Upper lobe of right lung (tissue), 1 donor: Measurements from ENCODE around the gene RBM41. TPM values are rescaled to one million over a fixed set of nuclear protein-coding genes. Genes with fewer than 3 reads are reported as not detected.

Source experiments
- ATAC-seq: fragments of 200-7000 bp; cut with Tn5 transposase; one replicate; pipeline ENCODE4 v1.9.1; 2020; ENCODE audit warnings: mild to moderate bottlenecking, moderate library complexity
- DNase-seq: peaks from one replicate; pipeline ENCODE4 v3.0.0-alpha.2; 2020
- H3K27ac ChIP-seq: fragments of 200-600 bp; one replicate; pipeline ENCODE4 v1.8.0; 2022
- H3K27me3 ChIP-seq: fragments of 200-600 bp; one replicate; pipeline ENCODE4 v1.8.0; 2022; ENCODE audit warnings: mild to moderate bottlenecking
- H3K36me3 ChIP-seq: fragments of 200-600 bp; one replicate; pipeline ENCODE4 v1.8.0; 2022
- H3K4me1 ChIP-seq: fragments of 200-600 bp; one replicate; pipeline ENCODE4 v1.8.0; 2022
- H3K4me3 ChIP-seq: fragments of 200-600 bp; one replicate; pipeline ENCODE4 v1.8.0; 2022; ENCODE audit warnings: mild to moderate bottlenecking
- H3K9me3 ChIP-seq: fragments of 200-600 bp; one replicate; pipeline ENCODE4 v1.8.0; 2022
- intact Hi-C: fragments of 100-400 bp; cut with DNase I; formaldehyde crosslinking; loops from one replicate; pipeline ENCODE4 v1.11.0; 2022
- total RNA-seq: library from RNA; stranded (reverse); fragmentation: NEBNext Ultra II Directional; extraction: Animal tissue kit (Norgen Biotek cat#: 25700); gene quantifications from one replicate; pipeline ENCODE4 v1.2.1, GENCODE V29; 2021
- TF ChIP-seq, protein P1 (sequence below): fragments of 200-600 bp; IDR thresholded peaks from one replicate; pipeline ENCODE4 v1.8.0; 2022; ENCODE audit warnings: antibody characterized with exemption
- donor health status: DM: no; HTN: yes; CAD: no; lungs with severe emphysema.

The RBM41 gene
- total RNA-seq, 1 donor from 2014 or later = 18.0 TPM

DNA sequence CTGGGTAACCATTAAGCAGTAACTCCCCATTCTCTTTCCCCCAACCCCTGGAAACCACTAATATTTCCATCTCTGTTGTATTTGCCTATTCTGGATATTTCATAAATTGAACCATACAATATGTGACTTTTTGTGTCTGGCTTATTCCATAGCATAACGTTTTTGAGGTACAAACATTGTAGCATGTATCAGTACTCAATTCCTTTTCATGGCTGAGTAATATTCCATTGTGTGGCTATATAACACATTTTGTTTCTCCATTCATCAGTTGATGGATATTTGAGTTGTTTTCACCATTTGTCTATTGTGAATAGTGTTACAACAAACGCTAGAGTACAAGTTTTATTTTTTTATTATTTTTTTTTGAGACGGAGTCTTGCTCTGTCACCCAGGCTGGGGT lies 63.6 kb downstream of the RBM41 start:
- no peaks in the 10 kb centered on the region for H3K27me3 ChIP-seq
- no peak for DNase-seq
- no peaks in the 10 kb centered on the region for H3K36me3 ChIP-seq
- no peaks in the 10 kb centered on the region for H3K4me1 ChIP-seq
- ATAC-seq = no peak
- no peaks in the 10 kb centered on the region for H3K9me3 ChIP-seq
- no peak overlapping the region for H3K4me3 ChIP-seq
- intact Hi-C loops = no loop called here
- TF ChIP-seq, protein P1, sequence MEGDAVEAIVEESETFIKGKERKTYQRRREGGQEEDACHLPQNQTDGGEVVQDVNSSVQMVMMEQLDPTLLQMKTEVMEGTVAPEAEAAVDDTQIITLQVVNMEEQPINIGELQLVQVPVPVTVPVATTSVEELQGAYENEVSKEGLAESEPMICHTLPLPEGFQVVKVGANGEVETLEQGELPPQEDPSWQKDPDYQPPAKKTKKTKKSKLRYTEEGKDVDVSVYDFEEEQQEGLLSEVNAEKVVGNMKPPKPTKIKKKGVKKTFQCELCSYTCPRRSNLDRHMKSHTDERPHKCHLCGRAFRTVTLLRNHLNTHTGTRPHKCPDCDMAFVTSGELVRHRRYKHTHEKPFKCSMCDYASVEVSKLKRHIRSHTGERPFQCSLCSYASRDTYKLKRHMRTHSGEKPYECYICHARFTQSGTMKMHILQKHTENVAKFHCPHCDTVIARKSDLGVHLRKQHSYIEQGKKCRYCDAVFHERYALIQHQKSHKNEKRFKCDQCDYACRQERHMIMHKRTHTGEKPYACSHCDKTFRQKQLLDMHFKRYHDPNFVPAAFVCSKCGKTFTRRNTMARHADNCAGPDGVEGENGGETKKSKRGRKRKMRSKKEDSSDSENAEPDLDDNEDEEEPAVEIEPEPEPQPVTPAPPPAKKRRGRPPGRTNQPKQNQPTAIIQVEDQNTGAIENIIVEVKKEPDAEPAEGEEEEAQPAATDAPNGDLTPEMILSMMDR = no peak
- H3K27ac ChIP-seq = no peak overlapping the region

DNA sequence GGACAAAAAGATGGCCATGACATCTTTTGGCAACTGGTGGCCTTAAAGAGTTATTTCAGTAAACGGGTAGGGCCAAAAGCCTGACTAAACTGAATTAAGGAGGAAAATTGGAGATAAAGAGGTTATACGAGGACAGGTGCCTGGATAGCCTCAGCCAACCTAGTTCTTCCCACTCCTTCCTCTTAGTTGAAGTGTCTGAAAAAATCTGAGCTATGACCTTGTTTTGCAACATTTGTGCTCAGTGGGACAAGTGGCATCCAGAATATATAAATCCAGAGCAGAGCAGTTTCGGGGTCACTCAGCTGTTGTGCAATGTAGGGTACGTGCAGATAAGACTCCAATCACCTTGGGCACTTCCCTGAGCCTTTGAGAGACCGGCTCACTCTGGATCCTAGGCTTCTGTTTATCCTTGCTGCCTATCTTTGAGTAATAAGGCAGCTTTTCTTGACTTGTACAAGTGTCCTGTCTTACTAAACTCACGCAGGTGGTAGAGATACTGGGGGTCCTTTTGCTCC lies 68.4 kb downstream of the RBM41 start:
- ATAC-seq (peak; percentile 78), DNase-seq (no peak)
- Histone ChIP-seq H3K27me3 (no peaks in the 10 kb centered on the region), H3K9me3 (no peaks in the 10 kb centered on the region), H3K4me3 (no peak overlapping the region), H3K4me1 (no peaks in the 10 kb centered on the region), H3K27ac (no peak overlapping the region), H3K36me3 (no peaks in the 10 kb centered on the region)
- intact Hi-C loops = no loop called here
- TF ChIP-seq, protein P1 = no peak

DNA sequence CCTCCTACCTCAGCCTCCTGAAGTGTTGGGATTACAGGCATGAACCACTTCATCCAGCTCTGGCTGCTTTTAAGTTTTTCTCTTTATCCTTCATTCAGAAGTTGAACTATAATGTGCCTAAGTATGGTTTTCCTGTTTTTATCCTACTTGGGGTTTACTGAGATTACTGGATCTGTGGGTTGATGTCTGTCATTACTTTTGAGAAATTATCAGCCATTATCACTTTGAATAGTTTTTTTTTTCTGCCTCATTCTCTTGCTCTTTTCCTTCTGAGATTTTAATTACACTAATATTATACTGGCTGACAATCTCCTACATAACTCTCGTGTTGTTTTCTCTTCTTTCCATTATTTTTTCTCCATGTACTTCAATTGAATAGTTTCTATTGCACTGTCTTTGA lies 71.0 kb downstream of the RBM41 start:
- TF ChIP-seq, protein P1 = no peak
- H3K27me3 ChIP-seq = no peaks in the 10 kb centered on the region
- H3K4me1 ChIP-seq = no peaks in the 10 kb centered on the region
- no peaks in the 10 kb centered on the region for H3K9me3 ChIP-seq
- no peak overlapping the region for H3K27ac ChIP-seq
- no peaks in the 10 kb centered on the region for H3K36me3 ChIP-seq
- intact Hi-C loops = no loop called here
- no peak for ATAC-seq
- DNase-seq = no peak
- no peak overlapping the region for H3K4me3 ChIP-seq

DNA sequence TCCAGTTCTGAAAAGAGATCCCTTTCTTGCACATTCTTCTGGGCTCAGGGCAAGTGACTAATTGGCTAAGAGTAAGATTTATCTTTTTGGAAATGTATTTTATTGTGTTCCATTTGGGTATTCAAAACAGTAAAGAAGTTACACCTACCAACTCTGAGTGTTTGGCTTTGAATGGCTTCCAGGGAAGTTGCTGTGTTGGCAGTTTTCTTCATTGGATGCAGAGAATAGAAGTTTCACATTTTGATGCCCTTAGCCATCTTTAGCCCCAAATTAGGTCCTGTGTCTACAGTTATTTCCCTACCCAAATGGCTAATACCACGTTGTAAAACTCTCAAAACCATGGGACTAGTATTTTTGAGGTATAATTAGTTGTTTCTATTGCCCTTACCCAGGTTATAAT lies 88.9 kb downstream of the RBM41 start:
- Histone ChIP-seq H3K4me1 (no peaks in the 10 kb centered on the region), H3K36me3 (no peaks in the 10 kb centered on the region), H3K27me3 (no peaks in the 10 kb centered on the region), H3K27ac (no peak overlapping the region), H3K9me3 (no peaks in the 10 kb centered on the region), H3K4me3 (no peak overlapping the region)
- ATAC-seq (no peak), DNase-seq (no peak)
- intact Hi-C loops = no loop called here
- TF ChIP-seq, protein P1 = no peak

DNA sequence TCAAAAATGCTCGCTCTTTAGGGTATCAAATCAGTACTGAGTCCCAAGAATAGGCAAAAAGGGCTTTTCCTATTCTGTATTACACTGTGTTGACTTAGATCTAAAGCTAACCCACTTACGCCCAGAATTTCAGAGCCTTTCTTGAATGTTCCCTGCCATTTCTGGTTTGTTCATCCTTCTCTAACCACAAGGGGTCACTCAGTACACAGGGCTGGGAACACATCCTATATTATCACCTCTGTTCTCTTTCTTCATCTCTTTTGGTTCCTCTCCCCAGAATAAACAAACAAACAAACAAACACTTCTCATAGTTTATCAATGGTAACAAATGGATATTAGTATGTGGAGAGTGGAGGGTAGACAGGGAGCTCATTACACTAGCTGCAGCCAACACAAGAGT lies 93.1 kb downstream of the RBM41 start:
- ATAC-seq (peak; percentile 56), DNase-seq (no peak)
- H3K27me3 ChIP-seq = no peaks in the 10 kb centered on the region
- H3K4me1 ChIP-seq = no peaks in the 10 kb centered on the region
- intact Hi-C loops = no loop called here
- no peak overlapping the region for H3K4me3 ChIP-seq
- no peaks in the 10 kb centered on the region for H3K36me3 ChIP-seq
- TF ChIP-seq, protein P1 = peak; percentile 43
- H3K27ac ChIP-seq = no peak overlapping the region
- no peaks in the 10 kb centered on the region for H3K9me3 ChIP-seq

DNA sequence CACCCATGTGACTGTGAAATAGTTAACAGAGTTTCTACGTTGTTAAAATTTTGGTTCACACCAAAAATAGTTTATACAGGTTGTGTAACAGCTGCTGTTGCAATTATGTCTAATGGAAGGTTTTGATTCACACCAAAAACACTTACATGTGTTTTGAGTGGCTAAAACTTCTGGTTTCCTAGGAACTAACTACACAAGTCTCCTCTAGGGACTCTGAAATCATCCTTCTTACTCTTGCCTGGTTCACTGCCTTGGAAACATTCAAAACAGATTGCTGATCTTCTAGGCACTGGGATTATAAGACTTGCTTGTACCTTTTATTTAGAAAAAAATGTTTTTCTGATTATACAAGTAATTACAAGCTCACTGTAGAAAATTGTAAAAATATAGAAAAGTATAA lies 103.7 kb downstream of the RBM41 start:
- Histone ChIP-seq H3K27ac (no peak overlapping the region), H3K36me3 (no peaks in the 10 kb centered on the region), H3K4me1 (no peaks in the 10 kb centered on the region), H3K27me3 (no peaks in the 10 kb centered on the region), H3K9me3 (no peaks in the 10 kb centered on the region), H3K4me3 (no peak overlapping the region)
- TF ChIP-seq, protein P1 = no peak
- no peak for DNase-seq
- no peak for ATAC-seq
- intact Hi-C loops = no loop called here
